CD4-positive, alpha-beta memory T cell (primary cell): ENCODE results near the gene PYDC1. TPM values are rescaled to one million over a fixed set of nuclear protein-coding genes. Genes with fewer than 3 reads are reported as not detected.
"Not testable (repeated sequence)": the region's sequence is repeated elsewhere in the genome, so short reads cannot be mapped to it uniquely, and the experiment has no call there.

Source experiments
- CTCF ChIA-PET: fragments of 350-600 bp; sonication (Branson Sonifier 250); formaldehyde crosslinking; loops from one replicate; lab custom pipeline; 2021; ENCODE audit warnings: inconsistent platforms; ENCODE audit not compliant: partially characterized antibody; lab: Charles Lee
- POLR2A ChIA-PET: fragments of 350-600 bp; sonication (Branson Sonifier 250); formaldehyde crosslinking; loops from one replicate; lab custom pipeline; 2021; ENCODE audit not compliant: partially characterized antibody; lab: Charles Lee
- DNase-seq, 5 donors: peaks; one replicate each; pipeline versions ENCODE4 v3.0.0 to v3.0.0-alpha.2; 2020 to 2022; ENCODE audit warnings: mixed read lengths in 1 of 5
- H3K27ac ChIP-seq: one replicate; pipeline ENCODE4 v1.7.0; 2013; ENCODE audit warnings: low read depth, low read length
- H3K27me3 ChIP-seq: 2 replicates; pipeline ENCODE4 v1.7.0; 2013; ENCODE audit warnings: mild to moderate bottlenecking, low read length, moderate library complexity; ENCODE audit not compliant: insufficient read depth
- H3K36me3 ChIP-seq: 2 replicates; pipeline ENCODE4 v1.7.0; 2013; ENCODE audit warnings: mild to moderate bottlenecking, low read length, moderate library complexity; ENCODE audit not compliant: insufficient read depth
- H3K4me1 ChIP-seq: 2 replicates; pipeline ENCODE4 v1.7.0; 2013; ENCODE audit warnings: mild to moderate bottlenecking, low read length, moderate library complexity; ENCODE audit not compliant: insufficient read depth
- H3K4me3 ChIP-seq, 2 donors: one replicate each; pipeline ENCODE4 v1.7.0; 2013; ENCODE audit warnings: low read length in 2 of 2, mild to moderate bottlenecking in 1 of 2
- H3K9me3 ChIP-seq, 2 donors: one replicate each; pipeline ENCODE4 v1.7.0; 2013; ENCODE audit warnings: low read length in 2 of 2, control low read depth in 1 of 2; ENCODE audit not compliant: control insufficient read depth in 1 of 2
- H3K27ac Mint-ChIP-seq, 7 donors: one replicate each; pipeline ENCODE4 v1.8.0; 2020 to 2021; ENCODE audit warnings: mixed read lengths in 7 of 7, mild to moderate bottlenecking in 6 of 7, inconsistent platforms in 3 of 7, moderate library complexity in 3 of 7
- H3K27me3 Mint-ChIP-seq, 2 donors: one replicate each; pipeline ENCODE4 v1.8.0; 2020 to 2021; ENCODE audit warnings: mixed read lengths in 2 of 2
- H3K36me3 Mint-ChIP-seq, 2 donors: one replicate each; pipeline ENCODE4 v1.8.0; 2020 to 2021; ENCODE audit warnings: mixed read lengths in 2 of 2, inconsistent platforms in 1 of 2, mild to moderate bottlenecking in 1 of 2
- H3K4me1 Mint-ChIP-seq, 4 donors: one replicate each; pipeline ENCODE4 v1.8.0; 2020 to 2021; ENCODE audit warnings: mixed read lengths in 4 of 4, mild to moderate bottlenecking in 1 of 4
- H3K4me3 Mint-ChIP-seq, 8 donors: one replicate each; pipeline ENCODE4 v1.8.0; 2020 to 2021; ENCODE audit warnings: mixed read lengths in 8 of 8, mild to moderate bottlenecking in 7 of 8, moderate library complexity in 6 of 8, inconsistent platforms in 3 of 8
- H3K9me3 Mint-ChIP-seq, 8 donors: one replicate each; pipeline ENCODE4 v1.8.0; 2020 to 2021; ENCODE audit warnings: mixed read lengths in 8 of 8, mild to moderate bottlenecking in 5 of 8, inconsistent platforms in 3 of 8, moderate library complexity in 1 of 8
- intact Hi-C: fragments of 100-400 bp; cut with micrococcal nuclease; formaldehyde crosslinking; loops from one replicate; pipeline ENCODE4 v1.15.1; 2023
- polyA plus RNA-seq, 2 donors: library from polyadenylated mRNA; unstranded; fragments of 300-500 nt; fragmentation: Illumina TruSeq; gene quantifications; one replicate each; pipeline ENCODE4 v1.2.3, GENCODE V29; 2021
- total RNA-seq, 2 experiments: library from RNA; stranded (reverse); gene quantifications; one replicate each; pipeline ENCODE4 v1.2.3, GENCODE V29; 2021

PYDC1 gene
- total and polyA plus RNA-seq, 4 experiments from 2014 or later = not detected

DNA sequence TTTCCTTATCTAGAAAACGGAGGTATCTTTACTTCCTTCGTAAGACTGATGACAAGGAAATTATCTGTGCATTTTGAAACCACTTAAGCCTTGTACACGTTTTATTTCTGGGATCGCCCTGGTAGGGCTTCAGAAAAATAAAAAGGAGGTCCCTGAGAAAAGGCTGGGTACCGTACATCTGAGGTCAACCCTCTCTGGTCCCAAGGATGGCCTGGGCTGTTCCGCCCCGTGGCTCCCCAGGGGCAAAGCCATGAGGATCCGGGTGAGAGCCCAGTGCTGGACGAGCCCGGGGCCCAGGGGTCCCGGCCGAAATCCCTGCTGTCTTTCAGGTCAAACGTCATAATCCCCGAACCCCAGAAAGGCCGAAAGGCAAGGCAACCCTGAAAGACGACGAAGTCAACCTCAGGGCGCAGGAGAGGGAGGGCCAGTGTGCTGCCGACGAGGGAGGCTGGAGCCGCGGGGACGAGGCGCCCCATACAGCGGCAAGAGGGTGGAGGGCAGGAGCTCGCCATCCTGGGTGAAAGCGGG is 37.7 kb downstream of the PYDC1 start:
- peaks cover 28 to 47% of the 10 kb centered on the region in 2 donors for H3K36me3 Mint-ChIP-seq
- POLR2A ChIA-PET = interaction anchor here (0.5 to 6.1 kb wide), 39 partner anchors 8 to 694 kb away, joined by 3 to 195 read pairs (median 5); partner anchors contain the start of genes ARMC5, FBRS, KAT8 and PYCARD
- peak in 1 of 5 donors; percentile 43 for DNase-seq
- peak overlapping the region; percentile 97 to 99 (median 98) for H3K4me3 Mint-ChIP-seq
- peak overlapping the region; percentile 88 to 100 (median 99) for H3K27ac Mint-ChIP-seq
- Histone ChIP-seq H3K27me3 (no peaks in the 10 kb centered on the region), H3K4me3 (peak overlapping the region; percentile 42 to 96), H3K9me3 (no peaks in the 10 kb centered on the region), H3K27ac (peak overlapping the region; percentile 89), H3K4me1 (peaks cover 62% of the 10 kb centered on the region), H3K36me3 (peaks cover 24% of the 10 kb centered on the region)
- CTCF ChIA-PET = interaction anchor here (0.6 to 2.5 kb wide), 3 partner anchors 37 to 230 kb away, joined by 3 to 32 read pairs (median 12); no protein-coding TSS in a partner anchor
- intact Hi-C loops = loop anchor here (1.0 to 5.0 kb wide), 4 partner anchors 24 to 146 kb away; partner anchors contain the start of genes KAT8, PYCARD, STX4 and VKORC1
- peaks cover 0 to 14% (median 0%) of the 10 kb centered on the region in 8 donors for H3K9me3 Mint-ChIP-seq
- H3K27me3 Mint-ChIP-seq = no peaks in the 10 kb centered on the region
- H3K4me1 Mint-ChIP-seq = peaks cover 38 to 72% (median 50%) of the 10 kb centered on the region in 4 donors

DNA sequence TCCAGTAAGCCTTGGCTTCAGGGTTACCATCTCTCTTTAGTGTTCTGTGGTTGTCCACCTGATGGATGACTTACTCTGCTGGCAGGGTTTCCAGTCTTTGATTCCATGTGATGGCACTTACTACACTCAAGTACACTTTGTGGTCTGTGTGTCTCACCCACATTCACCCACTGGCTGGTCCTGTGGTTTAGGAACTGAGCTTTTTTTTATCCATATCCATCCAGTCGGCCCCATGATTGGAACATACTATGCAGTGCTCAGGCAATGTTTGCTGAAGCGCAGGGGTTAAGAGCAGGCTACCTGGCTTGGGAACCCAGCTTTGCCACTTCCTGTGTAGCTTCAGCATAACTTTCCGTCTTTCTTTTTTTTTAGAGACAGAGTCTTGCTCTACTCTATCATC is 39.8 kb downstream of the PYDC1 start:
- Histone ChIP-seq H3K4me3 (peak overlapping the region; percentile 35 to 39), H3K9me3 (no peaks in the 10 kb centered on the region), H3K27ac (peak overlapping the region; percentile 26), H3K27me3 (no peaks in the 10 kb centered on the region), H3K4me1 (peaks cover 40% of the 10 kb centered on the region), H3K36me3 (peaks cover 4% of the 10 kb centered on the region)
- DNase-seq = peak; percentile 59 to 80 (median 64)
- Mint-ChIP-seq H3K4me3 (peak overlapping the region; percentile 73 to 90 (median 85)), H3K4me1 (peaks cover 21 to 50% (median 31%) of the 10 kb centered on the region in 4 donors), H3K9me3 (peaks cover 0 to 11% (median 0%) of the 10 kb centered on the region in 8 donors), H3K36me3 (peaks cover 7 to 27% of the 10 kb centered on the region in 2 donors), H3K27me3 (no peaks in the 10 kb centered on the region), H3K27ac (peak overlapping the region; percentile 76 to 99 (median 87))
- POLR2A ChIA-PET = interaction anchor here (0.6 to 6.1 kb wide), 13 partner anchors 9 to 692 kb away, joined by 3 to 195 read pairs (median 4); partner anchors contain the start of genes FBRS, KAT8, PYCARD and ZNF646
- intact Hi-C loops = loop anchor here (5.0 kb wide), 1 partner anchor 85 kb away; the partner anchor contains the start of gene VKORC1
- CTCF ChIA-PET = interaction anchor here (1.0 to 2.5 kb wide), 8 partner anchors 17 to 283 kb away, joined by 3 to 32 read pairs (median 6); partner anchors contain the start of gene PYCARD

DNA sequence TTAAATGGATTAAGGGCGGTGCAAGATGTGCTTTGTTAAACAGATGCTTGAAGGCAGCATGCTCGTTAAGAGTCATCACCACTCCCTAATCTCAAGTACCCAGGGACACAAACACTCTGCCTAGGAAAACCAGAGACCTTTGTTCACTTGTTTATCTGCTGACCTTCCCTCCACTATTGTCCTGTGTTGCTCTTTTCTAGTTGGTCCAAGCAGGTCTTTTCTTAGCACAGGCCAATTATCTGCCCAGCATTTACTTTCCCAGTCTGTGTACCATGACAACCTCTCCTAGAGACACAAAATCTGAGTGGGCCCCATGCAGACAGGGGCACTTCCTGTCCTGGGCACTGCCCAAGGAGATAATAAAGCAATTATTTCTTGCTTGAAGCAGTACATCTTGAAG is 46.9 kb downstream of the PYDC1 start:
- H3K36me3 ChIP-seq, POLR2A ChIA-PET, H3K4me1 ChIP-seq, H3K27me3 ChIP-seq, H3K4me3 ChIP-seq, intact Hi-C loops, CTCF ChIA-PET, DNase-seq, H3K36me3 Mint-ChIP-seq, H3K27me3 Mint-ChIP-seq, H3K4me1 Mint-ChIP-seq, H3K27ac ChIP-seq, H3K9me3 Mint-ChIP-seq, H3K4me3 Mint-ChIP-seq, H3K9me3 ChIP-seq: not testable (repeated sequence)
- H3K27ac Mint-ChIP-seq = peak overlapping the region in 1 of 7 donors; percentile 25

DNA sequence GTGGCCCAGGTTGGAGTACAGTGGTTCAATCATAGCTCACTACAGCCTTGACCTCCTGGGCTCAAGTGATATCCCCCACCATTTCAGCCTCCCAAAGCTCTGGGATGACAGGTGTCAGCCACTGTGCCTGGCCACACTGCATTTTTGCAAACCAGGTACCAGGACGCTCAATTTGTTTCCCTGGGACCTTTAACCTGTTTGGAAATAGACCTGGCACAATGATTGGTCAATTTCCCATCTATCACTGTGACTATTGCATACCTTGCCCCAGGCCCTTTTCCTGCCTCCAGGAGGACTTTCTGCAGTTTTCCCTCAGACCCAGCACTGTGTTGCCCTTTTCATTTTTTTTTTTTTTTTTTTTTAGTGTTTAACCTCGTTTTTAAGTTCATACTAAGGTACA is 48.1 kb downstream of the PYDC1 start:
- H3K4me1 ChIP-seq = no peaks in the 10 kb centered on the region

DNA sequence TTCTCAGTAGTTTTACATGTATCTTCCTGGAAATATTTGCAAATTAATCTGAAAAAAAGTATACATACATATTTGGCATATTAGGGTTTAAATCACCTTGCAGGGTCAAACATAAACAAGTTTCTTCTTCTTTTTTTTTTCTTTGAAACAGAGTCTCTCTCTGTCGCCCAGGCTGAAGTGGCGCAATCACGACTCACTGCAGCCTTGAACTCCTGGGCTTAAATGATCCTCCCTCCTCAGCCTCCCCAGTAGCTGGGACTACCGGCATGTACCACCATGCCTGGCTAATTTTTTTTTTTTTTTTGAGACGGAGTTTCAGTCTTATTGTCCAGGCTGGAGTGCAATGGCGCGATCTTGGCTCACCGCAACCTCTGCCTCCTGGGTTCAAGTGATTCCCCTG is 49.6 kb downstream of the PYDC1 start:
- H3K36me3 ChIP-seq = no peaks in the 10 kb centered on the region
- CTCF ChIA-PET = interaction anchor here (1.1 kb wide), 1 partner anchor 9 kb away, joined by 3 read pairs; no protein-coding TSS in a partner anchor
- intact Hi-C loops = no loop called here
- H3K9me3 Mint-ChIP-seq = no peaks in the 10 kb centered on the region
- no peaks in the 10 kb centered on the region for H3K4me1 Mint-ChIP-seq
- H3K27me3 Mint-ChIP-seq = no peaks in the 10 kb centered on the region
- no peak overlapping the region for H3K4me3 Mint-ChIP-seq
- no peak overlapping the region for H3K4me3 ChIP-seq
- no peaks in the 10 kb centered on the region for H3K36me3 Mint-ChIP-seq
- H3K4me1 ChIP-seq = no peaks in the 10 kb centered on the region
- no peak overlapping the region for H3K27ac ChIP-seq
- H3K9me3 ChIP-seq = no peaks in the 10 kb centered on the region
- DNase-seq = no peak
- POLR2A ChIA-PET = interaction anchor here (0.8 kb wide), 1 partner anchor 10 kb away, joined by 3 read pairs; no protein-coding TSS in a partner anchor
- H3K27ac Mint-ChIP-seq = no peak overlapping the region
- no peaks in the 10 kb centered on the region for H3K27me3 ChIP-seq

More for the DNA sequence above, 48.1 kb downstream of the PYDC1 start:
- Mint-ChIP-seq H3K27me3 (no peaks in the 10 kb centered on the region), H3K9me3 (no peaks in the 10 kb centered on the region), H3K36me3 (no peaks in the 10 kb centered on the region), H3K27ac (no peak overlapping the region), H3K4me3 (no peak overlapping the region), H3K4me1 (no peaks in the 10 kb centered on the region)
- POLR2A ChIA-PET = interaction anchor here (1.2 kb wide), 1 partner anchor 11 kb away, joined by 4 read pairs; the partner anchor contains the start of gene FUS
- CTCF ChIA-PET = no interaction called here
- DNase-seq = no peak
- Histone ChIP-seq H3K9me3 (no peaks in the 10 kb centered on the region), H3K4me3 (no peak overlapping the region), H3K36me3 (no peaks in the 10 kb centered on the region), H3K27ac (no peak overlapping the region), H3K27me3 (no peaks in the 10 kb centered on the region)
- intact Hi-C loops = no loop called here

Other genes with a start within 250 kb of the PYDC1 start
- gene HSD3B7, start 231.9 kb downstream of the PYDC1 start, total RNA-seq = 1 to 10 TPM; 3.6 to 4.3 TPM
- 1 to 10 TPM in 1 of 2 donors, under 1 TPM in 1; 0.08 to 1.2 TPM for gene HSD3B7, start 231.9 kb downstream of the PYDC1 start, polyA plus RNA-seq
- 1 to 10 TPM; 1.5 to 2.4 TPM for gene STX1B, start 206.5 kb downstream of the PYDC1 start, total RNA-seq
- not detected for gene STX1B, start 206.5 kb downstream of the PYDC1 start, polyA plus RNA-seq
- 100 to 1,000 TPM; 106 to 111 TPM for gene STX4, start 183.6 kb downstream of the PYDC1 start, total RNA-seq
- gene STX4, start 183.6 kb downstream of the PYDC1 start, polyA plus RNA-seq = 10 to 100 TPM; 21.2 to 33.0 TPM
- 10 to 100 TPM; 11.7 to 13.6 TPM for gene ZNF668, start 142.9 kb downstream of the PYDC1 start, total RNA-seq
- 1 to 10 TPM; 3.0 to 6.8 TPM for gene ZNF668, start 142.9 kb downstream of the PYDC1 start, polyA plus RNA-seq
- gene ZNF646, start 142.7 kb downstream of the PYDC1 start, total RNA-seq = 10 to 100 TPM; 46.9 to 47.0 TPM
- 1 to 10 TPM in 1 of 2 donors, under 1 TPM in 1; 0.77 to 8.9 TPM for gene ZNF646, start 142.7 kb downstream of the PYDC1 start, polyA plus RNA-seq
- gene PRSS53, start 128.2 kb downstream of the PYDC1 start, total RNA-seq = 10 to 100 TPM; 13.3 to 13.5 TPM
- gene PRSS53, start 128.2 kb downstream of the PYDC1 start, polyA plus RNA-seq = under 1 TPM; 0.43 to 0.69 TPM
- 10 to 100 TPM; 48.9 to 51.3 TPM for gene VKORC1, start 122.3 kb downstream of the PYDC1 start, total RNA-seq
- gene VKORC1, start 122.3 kb downstream of the PYDC1 start, polyA plus RNA-seq = 100 to 1,000 TPM in 1 of 2 donors, 10 to 100 TPM in 1; 93.7 to 114 TPM
- 10 to 100 TPM; 17.0 to 21.1 TPM for gene BCKDK, start 108.7 kb downstream of the PYDC1 start, total RNA-seq
- 10 to 100 TPM; 22.3 to 24.3 TPM for gene BCKDK, start 108.7 kb downstream of the PYDC1 start, polyA plus RNA-seq
- 10 to 100 TPM; 90.8 to 94.2 TPM for gene KAT8, start 99.5 kb downstream of the PYDC1 start, total RNA-seq
- 10 to 100 TPM; 37.5 to 68.8 TPM for gene KAT8, start 99.5 kb downstream of the PYDC1 start, polyA plus RNA-seq
- not detected for gene PRSS8, start 81.4 kb downstream of the PYDC1 start, total RNA-seq
- under 1 TPM in 1 of 2 donors, not detected in 1; 0.33 TPM for gene PRSS8, start 81.4 kb downstream of the PYDC1 start, polyA plus RNA-seq
- under 1 TPM; 0.33 to 0.67 TPM for gene PRSS36, start 67.1 kb downstream of the PYDC1 start, total RNA-seq
- under 1 TPM; 0.47 to 0.94 TPM for gene PRSS36, start 67.1 kb downstream of the PYDC1 start, polyA plus RNA-seq
- 100 to 1,000 TPM; 500 to 536 TPM for gene FUS, start 37.0 kb downstream of the PYDC1 start, total RNA-seq
- gene FUS, start 37.0 kb downstream of the PYDC1 start, polyA plus RNA-seq = 100 to 1,000 TPM in 1 of 2 donors, 10 to 100 TPM in 1; 88.1 to 163 TPM
- 10 to 100 TPM; 25.9 to 26.6 TPM for gene PYCARD, start 14.4 kb downstream of the PYDC1 start, total RNA-seq
- 10 to 100 TPM; 52.4 to 60.6 TPM for gene PYCARD, start 14.4 kb downstream of the PYDC1 start, polyA plus RNA-seq
- not detected for gene TRIM72, start 3.0 kb downstream of the PYDC1 start, total RNA-seq
- not detected for gene TRIM72, start 3.0 kb downstream of the PYDC1 start, polyA plus RNA-seq
- gene ITGAM, start 42.8 kb upstream of the PYDC1 start, total RNA-seq = 1 to 10 TPM; 1.4 to 2.2 TPM
- 1 to 10 TPM; 2.0 to 2.1 TPM for gene ITGAM, start 42.8 kb upstream of the PYDC1 start, polyA plus RNA-seq
- gene ITGAX, start 138.0 kb upstream of the PYDC1 start, total RNA-seq = 1 to 10 TPM; 4.6 to 6.3 TPM
- gene ITGAX, start 138.0 kb upstream of the PYDC1 start, polyA plus RNA-seq = under 1 TPM in 1 of 2 donors, not detected in 1; 0.09 TPM
- gene ITGAD, start 176.2 kb upstream of the PYDC1 start, total RNA-seq = not detected
- under 1 TPM in 1 of 2 donors, not detected in 1; 0.07 TPM for gene ITGAD, start 176.2 kb upstream of the PYDC1 start, polyA plus RNA-seq
- gene COX6A2, start 211.2 kb upstream of the PYDC1 start, total RNA-seq = not detected
- gene COX6A2, start 211.2 kb upstream of the PYDC1 start, polyA plus RNA-seq = not detected
- gene ZNF843, start 225.7 kb upstream of the PYDC1 start, total RNA-seq = under 1 TPM; 0.19 to 0.23 TPM
- not detected for gene ZNF843, start 225.7 kb upstream of the PYDC1 start, polyA plus RNA-seq
- gene ARMC5, start 242.4 kb upstream of the PYDC1 start, total RNA-seq = 1 to 10 TPM; 6.5 to 7.0 TPM
- gene ARMC5, start 242.4 kb upstream of the PYDC1 start, polyA plus RNA-seq = 1 to 10 TPM; 4.3 to 6.1 TPM